HG03439 (cell line): Measurements from ENCODE around the gene PDE4D.

Experiments used
- ATAC-seq: cut with Tn5 transposase; IDR thresholded peaks from one replicate; pipeline ENCODE4 v1.9.1; 2021; ENCODE audit warnings: mild to moderate bottlenecking, moderate library complexity; ENCODE audit not compliant: unreplicated experiment

PDE4D gene

GRCh38 chr5:59562756-59563389 is 330.7 kb downstream of the PDE4D start:
- peak; percentile 88 for ATAC-seq

- ATAC-seq = no peak
Measured at GRCh38 chr5:59560553-59560952, 333.0 kb downstream of the PDE4D start.

GRCh38 chr5:59559847-59560246 is 333.7 kb downstream of the PDE4D start:
- no peak for ATAC-seq

- no peak for ATAC-seq
Measured at GRCh38 chr5:59559323-59559722, 334.2 kb downstream of the PDE4D start.

- no peak for ATAC-seq
Measured at GRCh38 chr5:59558501-59558900, 335.0 kb downstream of the PDE4D start.

GRCh38 chr5:59557572-59557971 is 336.0 kb downstream of the PDE4D start:
- ATAC-seq = no peak

- no peak for ATAC-seq
Measured at GRCh38 chr5:59555596-59555995, 337.9 kb downstream of the PDE4D start.

- ATAC-seq = no peak
Measured at GRCh38 chr5:59554501-59554900, 339.0 kb downstream of the PDE4D start.

- no peak for ATAC-seq
Measured at GRCh38 chr5:59553992-59554391, 339.5 kb downstream of the PDE4D start.

GRCh38 chr5:59548807-59549357 is 344.6 kb downstream of the PDE4D start:
- ATAC-seq = no peak

- ATAC-seq = no peak
Measured at GRCh38 chr5:59547731-59548130, 345.8 kb downstream of the PDE4D start.

GRCh38 chr5:59544573-59544972 is 349.0 kb downstream of the PDE4D start:
- ATAC-seq = no peak

GRCh38 chr5:59543821-59544442 is 349.6 kb downstream of the PDE4D start:
- ATAC-seq = no peak

- ATAC-seq = no peak
Measured at GRCh38 chr5:59542851-59543820, 350.4 kb downstream of the PDE4D start.

GRCh38 chr5:59542306-59542705 is 351.2 kb downstream of the PDE4D start:
- no peak for ATAC-seq

GRCh38 chr5:59540366-59540765 is 353.2 kb downstream of the PDE4D start:
- no peak for ATAC-seq

- no peak for ATAC-seq
Measured at GRCh38 chr5:59538750-59539121, 354.8 kb downstream of the PDE4D start.

- ATAC-seq = no peak
Measured at GRCh38 chr5:59537961-59538749, 355.4 kb downstream of the PDE4D start.

- ATAC-seq = no peak
Measured at GRCh38 chr5:59536875-59537274, 356.7 kb downstream of the PDE4D start.

GRCh38 chr5:59535561-59535960 is 358.0 kb downstream of the PDE4D start:
- ATAC-seq = no peak

GRCh38 chr5:59533730-59534108 is 359.8 kb downstream of the PDE4D start:
- ATAC-seq = no peak
